IMR-90 (cell line): ENCODE data around the gene AGPAT3. TPM values are rescaled to one million over a fixed set of nuclear protein-coding genes. Genes with fewer than 3 reads are reported as not detected.

Experiments
- ATAC-seq: fragments of 200-7000 bp; cut with Tn5 transposase; 2 replicates; pipeline ENCODE4 v1.9.1; 2020; ENCODE audit warnings: low read depth, mild to moderate bottlenecking, moderate library complexity
- BruUV-seq: library from RNA; stranded (reverse); fragments of 400-500 nt; replicated peaks from 2 replicates; lab custom pipeline; 2021; lab: Mats Ljungman, UMichigan
- CTCF ChIA-PET: fragments of 300-600 bp; formaldehyde crosslinking; extraction: SDS; loops from one replicate; lab custom pipeline; 2021; ENCODE audit warnings: antibody characterized with exemption; lab: Yijun Ruan, JAX
- POLR2A ChIA-PET: fragments of 300-600 bp; sonication (Branson Sonifier 250); formaldehyde crosslinking; loops from one replicate; lab custom pipeline; 2022; ENCODE audit warnings: antibody characterized with exemption; ENCODE audit not compliant: unreplicated experiment; lab: Charles Lee
- DNase-seq: peaks from one replicate; pipeline ENCODE4 v3.0.0; 2013
- H2AFZ ChIP-seq: replicated peaks from 2 replicates; pipeline ENCODE3; 2013; ENCODE audit warnings: low read length, mild to moderate bottlenecking; ENCODE audit not compliant: poor library complexity
- H2AK5ac ChIP-seq: 2 replicates; pipeline ENCODE4 v1.6.1; 2013; ENCODE audit warnings: low read depth, low read length, inconsistent platforms
- H2AK9ac ChIP-seq: replicated peaks from 2 replicates; pipeline ENCODE3; 2013; ENCODE audit warnings: mild to moderate bottlenecking, low read depth, low read length, moderate library complexity; ENCODE audit not compliant: poor library complexity
- H2BK120ac ChIP-seq: 2 replicates; pipeline ENCODE4 v1.6.1; 2013; ENCODE audit warnings: low read depth, low read length, inconsistent platforms
- H2BK15ac ChIP-seq: 3 replicates; pipeline ENCODE4 v1.6.1; 2013; ENCODE audit warnings: low read depth, low read length, inconsistent platforms
- H2BK20ac ChIP-seq: 2 replicates; pipeline ENCODE4 v1.6.1; 2013; ENCODE audit warnings: low read depth, mild to moderate bottlenecking, inconsistent platforms, low read length, moderate library complexity
- H2BK5ac ChIP-seq: 2 replicates; pipeline ENCODE4 v1.6.1; 2013; ENCODE audit warnings: mild to moderate bottlenecking, low read depth, low read length, inconsistent platforms; ENCODE audit not compliant: poor library complexity, severe bottlenecking
- H3K14ac ChIP-seq: replicated peaks from 2 replicates; pipeline ENCODE4 v1.6.1; 2013; ENCODE audit warnings: low read depth, low read length, inconsistent platforms
- H3K18ac ChIP-seq: 2 replicates; pipeline ENCODE4 v1.6.1; 2013; ENCODE audit warnings: low read depth, low read length, control low read depth
- H3K23ac ChIP-seq: 2 replicates; pipeline ENCODE4 v1.6.1; 2013; ENCODE audit warnings: low read depth, low read length, inconsistent platforms
- H3K27ac ChIP-seq: 2 replicates; pipeline ENCODE4 v1.5.1; 2013; ENCODE audit warnings: mild to moderate bottlenecking, control low read depth, low read length; ENCODE audit not compliant: insufficient read depth
- H3K27me3 ChIP-seq: 2 replicates; pipeline ENCODE4 v1.6.1; 2013; ENCODE audit warnings: low read length; ENCODE audit not compliant: control insufficient read depth, insufficient read depth
- H3K36me3 ChIP-seq: 2 replicates; pipeline ENCODE4 v1.6.1; 2013; ENCODE audit warnings: low read length, mixed read lengths; ENCODE audit not compliant: control insufficient read depth, insufficient read depth
- H3K4ac ChIP-seq: 2 replicates; pipeline ENCODE4 v1.6.1; 2013; ENCODE audit warnings: low read depth, low read length, inconsistent platforms
- H3K4me1 ChIP-seq: 2 replicates; pipeline ENCODE4 v1.6.1; 2013; ENCODE audit warnings: low read length, mixed read lengths; ENCODE audit not compliant: control insufficient read depth, insufficient read depth
- H3K4me2 ChIP-seq: 2 replicates; pipeline ENCODE4 v1.6.1; 2013; ENCODE audit warnings: low read depth, mild to moderate bottlenecking, control low read depth, low read length, moderate library complexity
- H3K4me3 ChIP-seq: 2 replicates; pipeline ENCODE4 v1.5.1; 2013; ENCODE audit warnings: low read depth, mild to moderate bottlenecking, control low read depth, low read length, moderate library complexity; ENCODE audit not compliant: insufficient read depth
- H3K56ac ChIP-seq: 2 replicates; pipeline ENCODE4 v1.6.1; 2013; ENCODE audit warnings: low read length, inconsistent platforms; ENCODE audit not compliant: insufficient read depth; ENCODE audit errors: extremely low read depth
- H3K79me1 ChIP-seq, 2 experiments: 2 replicates each; pipeline ENCODE4 v1.6.1; 2013; ENCODE audit warnings: low read length in 2 of 2, inconsistent platforms in 1 of 2, low read depth in 1 of 2
- H3K9ac ChIP-seq: 2 replicates; pipeline ENCODE4 v1.6.1; 2013; ENCODE audit warnings: low read depth, low read length, control low read depth
- H3K9me1 ChIP-seq: 2 replicates; pipeline ENCODE4 v1.6.1; 2013; ENCODE audit warnings: low read length, inconsistent platforms; ENCODE audit not compliant: insufficient read depth
- H3K9me3 ChIP-seq: 2 replicates; pipeline ENCODE4 v1.6.1; 2013; ENCODE audit warnings: low read length; ENCODE audit not compliant: control insufficient read depth, insufficient read depth
- H4K20me1 ChIP-seq: 2 replicates; pipeline ENCODE4 v1.6.1; 2013; ENCODE audit warnings: low read length, inconsistent platforms; ENCODE audit not compliant: insufficient read depth
- H4K5ac ChIP-seq: 2 replicates; pipeline ENCODE4 v1.6.1; 2013; ENCODE audit warnings: mild to moderate bottlenecking, low read depth, low read length, control low read depth
- H4K8ac ChIP-seq, 2 experiments: 2 replicates each; pipeline ENCODE4 v1.6.1; 2013; ENCODE audit warnings: low read depth in 2 of 2, low read length in 2 of 2, control low read depth in 1 of 2, inconsistent platforms in 1 of 2
- H4K91ac ChIP-seq: 2 replicates; pipeline ENCODE4 v1.6.1; 2013; ENCODE audit warnings: low read depth, low read length, inconsistent platforms; ENCODE audit not compliant: insufficient read depth
- BHLHE40 ChIP-seq: fragments of 150-350 bp; IDR thresholded peaks from 2 replicates; pipeline ENCODE4 v1.6.1; 2016; ENCODE audit warnings: mild to moderate bottlenecking, low read depth, low read length
- CHD1 ChIP-seq: IDR thresholded peaks from 2 replicates; pipeline ENCODE4 v1.6.1; 2012; ENCODE audit warnings: low read depth, low read length, improper control_type of control experiment
- MAFK ChIP-seq: IDR thresholded peaks from 2 replicates; pipeline ENCODE4 v1.6.1; 2012; ENCODE audit warnings: low read depth, low read length, improper control_type of control experiment
- MXI1 ChIP-seq: IDR thresholded peaks from 2 replicates; pipeline ENCODE4 v1.6.1; 2012; ENCODE audit warnings: low read depth, mild to moderate bottlenecking, low read length, moderate library complexity, borderline replicate concordance
- POLR2A ChIP-seq: IDR thresholded peaks from 2 replicates; pipeline ENCODE4 v1.6.1; 2012; ENCODE audit warnings: mild to moderate bottlenecking, low read depth, low read length
- RCOR1 ChIP-seq: IDR thresholded peaks from 2 replicates; pipeline ENCODE4 v1.6.1; 2012; ENCODE audit warnings: mild to moderate bottlenecking, low read length, improper control_type of control experiment; ENCODE audit not compliant: insufficient replicate concordance
- RFX5 ChIP-seq: IDR thresholded peaks from 2 replicates; pipeline ENCODE4 v1.8.0; 2012; ENCODE audit warnings: low read depth, mild to moderate bottlenecking, low read length, moderate library complexity
- WGBS, 2 experiments: methylation state at CpG; one replicate each; pipeline versions ENCODE4 v1.1.5 to v1.1.7; 2013; ENCODE audit warnings: missing lambda C conversion rate in 2 of 2; ENCODE audit not compliant: insufficient read length in 1 of 2; ENCODE audit errors: extremely low coverage in 2 of 2; 5-methylcytosine and 5-hydroxymethylcytosine counted together
- dilution Hi-C: fragments of 300-500 bp; cut with HindIII; formaldehyde crosslinking; loops from one replicate; pipeline ENCODE4 v1.14.3; 2018; ENCODE audit warnings: low sequenced_read_pairs; ENCODE audit not compliant: unreplicated experiment
- in situ Hi-C: fragments of 300-500 bp; cut with MboI; formaldehyde crosslinking; loops from 3 replicates; pipeline ENCODE4 v1.14.3; 2019; ENCODE audit warnings: low sequenced_read_pairs, inconsistent platforms, mixed read lengths
- intact Hi-C: fragments of 100-400 bp; cut with micrococcal nuclease; formaldehyde crosslinking; loops from 2 replicates; pipeline ENCODE4 v1.10.0; 2022
- polyA plus RNA-seq, 3 experiments: library from polyadenylated mRNA; depleted of rRNA; stranded (reverse); fragments of >200 nt; gene quantifications; 2 replicates each; pipeline ENCODE4 v1.2.3, GENCODE V29; 2012; ENCODE audit warnings: low replicate concordance in 1 of 3
- total RNA-seq: library from RNA; depleted of rRNA; stranded (reverse); fragments of >200 nt; gene quantifications from 2 replicates; pipeline ENCODE4 v1.2.3, GENCODE V29; 2012
- TF ChIP-seq, protein P1 (sequence below): fragments of 150-350 bp; IDR thresholded peaks from 2 replicates; pipeline ENCODE4 v1.6.1; 2017; ENCODE audit warnings: mild to moderate bottlenecking, antibody characterized with exemption, low read length, low read depth
- TF ChIP-seq, protein P2 (sequence below): fragments of 150-350 bp; IDR thresholded peaks from 2 replicates; pipeline ENCODE4 v1.6.1; 2016; ENCODE audit warnings: low read depth, mild to moderate bottlenecking, low read length, moderate library complexity, borderline replicate concordance

The AGPAT3 gene
- total and polyA plus RNA-seq, 2 of the 4 experiments (the other 2 are of a cell fraction), result 27.1 to 38.7 TPM

DNA sequence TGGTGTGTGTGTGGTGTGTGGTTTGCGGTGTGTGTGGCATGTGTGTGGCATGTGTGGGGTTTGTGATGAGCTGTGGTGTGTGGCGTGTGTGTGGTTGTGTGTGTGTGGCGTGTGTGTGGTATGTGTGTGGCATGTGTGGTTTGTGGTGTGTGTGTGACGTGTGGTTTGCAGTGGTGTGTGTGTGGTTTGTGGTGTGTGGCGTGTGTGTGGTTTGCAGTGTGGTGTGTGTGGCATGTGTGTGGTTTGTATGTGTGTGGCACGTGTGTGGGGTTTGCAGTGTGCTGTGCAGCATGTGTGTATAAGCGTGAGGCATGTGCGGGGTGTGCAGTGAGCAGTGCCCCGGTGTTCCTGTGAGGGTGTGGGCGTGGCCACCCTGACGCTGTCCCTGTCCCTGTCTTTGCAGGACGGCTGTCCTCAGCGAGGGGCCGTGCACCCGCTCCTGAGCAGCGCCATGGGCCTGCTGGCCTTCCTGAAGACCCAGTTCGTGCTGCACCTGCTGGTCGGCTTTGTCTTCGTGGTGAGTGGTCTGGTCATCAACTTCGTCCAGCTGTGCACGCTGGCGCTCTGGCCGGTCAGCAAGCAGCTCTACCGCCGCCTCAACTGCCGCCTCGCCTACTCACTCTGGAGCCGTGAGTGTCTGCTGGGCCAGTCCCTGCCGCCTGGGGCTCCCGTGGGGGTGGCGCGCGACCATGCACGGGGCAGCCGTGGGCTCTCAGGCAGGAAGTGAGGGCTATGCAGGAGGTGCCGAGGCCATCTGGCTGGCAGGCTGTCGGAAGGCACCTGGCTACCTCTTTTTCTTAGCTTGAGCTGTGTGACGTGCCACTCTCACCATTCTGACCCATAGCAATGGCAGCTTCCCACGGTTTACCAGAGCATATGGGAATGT, 94.5 kb downstream of the AGPAT3 start:
- no peak overlapping the region for H3K4me2 ChIP-seq
- CTCF ChIA-PET, result interaction anchor here (0.7 kb wide), 1 partner anchor 16 kb away, joined by 5 read pairs; no protein-coding TSS in a partner anchor
- POLR2A ChIA-PET, result no interaction called here
- H3K4me1 ChIP-seq, result peaks cover 9% of the 10 kb centered on the region
- H4K91ac ChIP-seq, result no peak overlapping the region
- H3K36me3 ChIP-seq, result peaks cover 18% of the 10 kb centered on the region
- dilution Hi-C loops (no loop called here), intact Hi-C loops (no loop called here), in situ Hi-C loops (no loop called here)
- no peak for TF ChIP-seq MXI1
- TF ChIP-seq, protein P1, sequence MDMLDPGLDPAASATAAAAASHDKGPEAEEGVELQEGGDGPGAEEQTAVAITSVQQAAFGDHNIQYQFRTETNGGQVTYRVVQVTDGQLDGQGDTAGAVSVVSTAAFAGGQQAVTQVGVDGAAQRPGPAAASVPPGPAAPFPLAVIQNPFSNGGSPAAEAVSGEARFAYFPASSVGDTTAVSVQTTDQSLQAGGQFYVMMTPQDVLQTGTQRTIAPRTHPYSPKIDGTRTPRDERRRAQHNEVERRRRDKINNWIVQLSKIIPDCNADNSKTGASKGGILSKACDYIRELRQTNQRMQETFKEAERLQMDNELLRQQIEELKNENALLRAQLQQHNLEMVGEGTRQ, result no peak
- TF ChIP-seq, protein P2, sequence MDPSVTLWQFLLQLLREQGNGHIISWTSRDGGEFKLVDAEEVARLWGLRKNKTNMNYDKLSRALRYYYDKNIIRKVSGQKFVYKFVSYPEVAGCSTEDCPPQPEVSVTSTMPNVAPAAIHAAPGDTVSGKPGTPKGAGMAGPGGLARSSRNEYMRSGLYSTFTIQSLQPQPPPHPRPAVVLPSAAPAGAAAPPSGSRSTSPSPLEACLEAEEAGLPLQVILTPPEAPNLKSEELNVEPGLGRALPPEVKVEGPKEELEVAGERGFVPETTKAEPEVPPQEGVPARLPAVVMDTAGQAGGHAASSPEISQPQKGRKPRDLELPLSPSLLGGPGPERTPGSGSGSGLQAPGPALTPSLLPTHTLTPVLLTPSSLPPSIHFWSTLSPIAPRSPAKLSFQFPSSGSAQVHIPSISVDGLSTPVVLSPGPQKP, result no peak
- no peak for TF ChIP-seq MAFK
- no peak for TF ChIP-seq BHLHE40
- no peak for TF ChIP-seq CHD1
- no peak for TF ChIP-seq POLR2A
- TF ChIP-seq RCOR1, result no peak
- no peak for TF ChIP-seq RFX5
- ATAC-seq (no peak), DNase-seq (no peak)
- peak overlapping the region; percentile 90 for H2AK9ac ChIP-seq
- no peak overlapping the region; the same call in 1 of the 2 replicates for H3K14ac ChIP-seq
- no peaks in the 10 kb centered on the region for H3K9me3 ChIP-seq
- no peak overlapping the region for H3K27ac ChIP-seq
- no peak overlapping the region for H3K18ac ChIP-seq
- peaks cover 39% of the 10 kb centered on the region for H4K20me1 ChIP-seq
- no peak overlapping the region for H2BK20ac ChIP-seq
- peaks cover 13 to 51% of the 10 kb centered on the region in 2 experiments for H3K79me1 ChIP-seq
- H2AFZ ChIP-seq, result peak overlapping the region; percentile 65
- no peak overlapping the region for H3K23ac ChIP-seq
- no peak overlapping the region for H3K56ac ChIP-seq
- no peak overlapping the region; the same call in 1 of the 2 replicates for H2AK5ac ChIP-seq
- peak overlapping the region; percentile 91 for H2BK5ac ChIP-seq
- no TSS peak for BruUV-seq
- no peak overlapping the region for H3K4ac ChIP-seq
- WGBS, 2 experiments, result 81% methylated on average over 33 of the region's 39 CpGs; no CpG with 5 or more reads in 1 of the 2 experiments
- peaks cover 30% of the 10 kb centered on the region for H3K9me1 ChIP-seq
- no peak overlapping the region for H4K5ac ChIP-seq
- H3K4me3 ChIP-seq, result no peak overlapping the region
- H4K8ac ChIP-seq, result no peak overlapping the region
- no peak overlapping the region for H3K9ac ChIP-seq
- H3K27me3 ChIP-seq, result no peaks in the 10 kb centered on the region
- no peak overlapping the region for H2BK15ac ChIP-seq
- H2BK120ac ChIP-seq, result no peak overlapping the region
